Measurements from ENCODE around the gene EIF4EBP3. TPM values are rescaled to one million over a fixed set of nuclear protein-coding genes. Genes with fewer than 3 reads are reported as not detected.

EIF4EBP3 gene
- 10 to 100 TPM; 32.4 to 75.8 (median 40.6) TPM for polyA plus RNA-seq

- WGBS, 3 donors, result 1 to 4% (median 1%) methylated on average over 52 of the region's 52 CpGs
- H3K27ac ChIP-seq (ENCODE audit: low read depth, low read length), result peak within 1 kb of the TSS; percentile 70
These were observed at the start of gene EIF4EBP3 for GRCh38 chr5:140547508-140548299. Gene EIF4EBP3 (plus strand): TSS chr5:140547662. CDS start chr5:140547738, 76 bp downstream.

- no peak overlapping the region for H3K27ac ChIP-seq (ENCODE audit: low read depth, low read length)
These were observed 49.6 kb upstream of the EIF4EBP3 start for GRCh38 chr5:140497897-140498296.

DNA sequence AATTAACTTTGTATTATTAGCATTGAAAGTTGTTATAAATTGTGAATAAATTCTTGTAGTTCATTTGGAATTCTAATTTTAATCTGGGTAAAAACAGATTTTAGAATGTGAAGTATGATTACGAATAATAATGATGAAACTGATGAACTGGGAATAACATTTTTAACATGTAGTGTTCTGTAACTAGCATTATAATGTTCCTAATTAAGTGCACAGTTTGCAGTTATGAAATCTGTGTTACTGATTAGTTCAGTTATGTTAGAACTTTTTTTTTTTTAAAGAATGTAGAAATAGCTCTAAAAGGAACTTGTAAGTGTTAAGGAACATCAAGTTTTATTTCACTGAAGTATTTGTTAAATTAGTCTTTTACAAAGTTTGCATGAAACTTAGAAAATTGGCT, 48.9 kb upstream of the EIF4EBP3 start:
- H3K27ac ChIP-seq (ENCODE audit: low read depth, low read length), result no peak overlapping the region
- WGBS, 3 donors, result 88 to 95% (median 91%) methylated on average over 1 of the region's 1 CpG

DNA sequence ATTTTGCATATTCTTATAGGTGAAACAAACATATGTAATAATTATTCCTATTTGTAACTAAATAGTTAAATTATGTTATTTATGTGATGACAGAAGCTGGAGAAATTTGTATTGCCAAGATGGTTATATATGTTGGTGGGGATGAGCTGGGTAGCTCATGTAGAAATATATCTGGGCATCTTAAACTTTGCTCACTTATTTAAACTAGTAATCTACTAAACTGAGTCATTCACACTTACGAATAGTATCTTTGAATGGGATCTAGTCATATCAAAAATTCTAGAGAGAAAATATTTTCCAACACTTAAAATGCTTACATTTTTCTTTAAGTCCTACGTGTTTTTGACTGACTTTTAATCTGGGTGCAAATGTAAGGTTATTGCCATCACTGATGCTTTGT, 44.6 kb upstream of the EIF4EBP3 start:
- 87 to 97% (median 95%) methylated on average over 2 of the region's 2 CpGs for WGBS, 3 donors
- H3K27ac ChIP-seq (ENCODE audit: low read depth, low read length), result no peak overlapping the region

DNA sequence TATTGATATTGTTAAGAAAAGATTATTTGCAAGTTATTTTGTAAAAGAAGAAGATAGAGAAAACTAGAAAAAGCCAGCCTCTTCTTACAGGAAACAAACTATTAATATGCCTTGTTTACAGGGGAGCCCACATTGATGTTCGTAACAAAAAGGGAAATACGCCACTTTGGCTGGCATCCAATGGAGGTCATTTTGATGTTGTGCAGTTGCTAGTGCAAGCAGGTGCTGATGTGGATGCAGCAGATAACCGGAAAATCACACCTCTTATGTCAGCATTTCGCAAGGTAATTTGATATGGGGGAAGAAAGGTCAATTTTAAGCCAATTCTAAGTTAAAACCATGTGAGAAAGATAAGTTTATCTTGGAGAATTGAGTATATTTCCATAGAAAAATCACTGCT, 37.6 kb upstream of the EIF4EBP3 start:
- H3K27ac ChIP-seq (ENCODE audit: low read depth, low read length), result no peak overlapping the region
- 68 to 80% (median 68%) methylated on average over 4 of the region's 4 CpGs for WGBS, 3 donors

DNA sequence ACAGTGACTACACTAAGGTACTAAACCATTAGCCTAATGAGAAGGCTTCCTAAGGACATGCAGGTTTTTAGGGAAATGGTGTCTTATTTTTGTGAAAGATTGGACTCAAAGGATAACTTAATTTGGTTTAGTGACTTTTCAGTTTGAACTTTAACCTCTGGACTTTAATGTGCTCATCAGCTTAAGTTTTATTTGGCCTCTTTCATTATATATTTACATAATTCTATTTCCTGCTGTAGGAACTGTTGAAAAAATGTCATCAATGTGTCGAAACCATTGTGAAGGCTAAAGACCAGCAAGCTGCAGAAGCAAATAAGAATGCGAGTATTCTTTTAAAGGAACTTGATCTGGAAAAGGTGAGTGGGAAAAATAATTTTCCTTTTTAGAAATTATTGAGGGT, 34.3 kb upstream of the EIF4EBP3 start:
- H3K27ac ChIP-seq (ENCODE audit: low read depth, low read length), result no peak overlapping the region
- 79 to 100% (median 80%) methylated on average over 2 of the region's 2 CpGs for WGBS, 3 donors

DNA sequence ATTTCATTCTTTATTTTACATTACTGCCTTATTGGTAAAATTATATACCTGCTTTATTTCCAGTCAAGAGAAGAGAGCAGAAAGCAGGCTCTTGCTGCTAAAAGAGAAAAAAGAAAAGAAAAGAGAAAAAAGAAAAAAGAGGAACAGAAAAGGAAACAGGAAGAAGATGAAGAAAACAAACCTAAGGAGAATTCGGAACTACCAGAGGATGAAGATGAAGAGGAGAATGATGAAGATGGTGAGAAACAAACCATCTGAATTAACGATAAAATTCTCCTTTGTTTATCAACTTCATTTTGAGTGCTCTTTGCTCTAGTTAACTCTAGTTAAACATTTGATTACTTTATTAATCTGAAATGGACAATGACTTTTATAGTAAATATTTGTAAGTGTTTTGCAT, 23.5 kb upstream of the EIF4EBP3 start:
- 71 to 76% (median 76%) methylated on average over 2 of the region's 2 CpGs for WGBS, 3 donors
- H3K27ac ChIP-seq (ENCODE audit: low read depth, low read length), result no peak overlapping the region

DNA sequence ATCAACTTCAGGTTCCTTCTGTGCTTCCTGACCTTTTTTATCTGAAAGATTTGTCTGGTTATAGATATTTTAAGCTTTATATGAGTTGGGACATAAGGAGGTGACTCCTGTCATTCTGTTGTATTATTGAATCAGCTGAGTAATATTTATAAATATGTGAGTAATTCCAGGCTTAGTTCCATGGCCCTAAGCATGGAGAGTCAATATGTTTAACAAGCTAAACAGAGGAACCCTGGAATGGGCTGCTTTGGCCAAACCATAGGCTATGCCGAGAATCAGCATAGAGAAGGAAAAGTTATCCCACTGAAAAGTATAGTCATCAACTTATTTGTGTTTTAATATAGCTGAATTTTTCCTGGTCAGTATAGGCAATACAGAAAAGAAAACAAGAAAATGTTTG, 7.2 kb upstream of the EIF4EBP3 start:
- H3K27ac ChIP-seq (ENCODE audit: low read depth, low read length), result no peak overlapping the region
- 91 to 99% (median 93%) methylated on average over 1 of the region's 1 CpG for WGBS, 3 donors

DNA sequence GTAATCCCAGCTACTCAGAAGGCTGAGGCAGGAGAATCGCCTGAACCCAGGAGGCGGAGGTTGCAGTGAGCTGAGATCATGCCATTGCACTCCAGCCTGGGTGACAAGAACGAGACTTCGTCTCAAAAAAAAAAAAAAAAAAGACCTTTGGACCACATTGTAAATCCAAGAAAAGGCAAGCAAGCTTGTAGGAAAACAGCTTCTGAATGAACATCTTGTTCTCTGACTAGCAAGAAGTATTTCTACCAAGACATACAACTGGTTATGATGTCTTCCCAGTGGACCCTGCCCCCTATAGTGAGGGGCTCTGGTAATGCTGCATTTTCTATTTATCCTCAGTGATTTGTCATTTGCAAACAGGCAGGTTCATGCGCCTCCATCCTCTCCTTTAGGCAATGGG, 4.5 kb upstream of the EIF4EBP3 start:
- whole genome bisulfite sequencing, 3 donors, result 85 to 98% (median 96%) methylated on average over 5 of the region's 5 CpGs
- no peak overlapping the region for H3K27ac ChIP-seq (ENCODE audit: low read depth, low read length)

DNA sequence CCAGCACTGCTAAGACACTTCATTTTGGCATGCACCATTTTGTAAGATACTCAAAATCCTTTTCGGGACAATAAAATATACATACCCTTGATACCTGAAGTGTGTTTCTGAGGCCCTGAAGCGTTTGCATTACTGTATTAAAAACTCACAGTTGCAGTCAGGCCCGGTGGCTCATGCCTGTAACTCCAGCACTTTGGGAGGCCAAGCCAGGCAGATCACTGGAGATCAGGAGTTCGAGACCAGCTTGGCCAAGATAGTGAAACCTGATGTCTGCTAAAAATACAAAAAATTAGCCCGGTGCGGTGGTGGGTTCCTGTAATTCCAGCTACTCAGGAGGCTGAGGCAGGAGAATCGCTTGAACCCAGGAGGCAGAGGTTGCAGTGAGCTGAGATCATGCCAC, 2.5 kb upstream of the EIF4EBP3 start:
- 96 to 99% (median 96%) methylated on average over 7 of the region's 7 CpGs for WGBS, 3 donors
- no peak overlapping the region for H3K27ac ChIP-seq (ENCODE audit: low read depth, low read length)

DNA sequence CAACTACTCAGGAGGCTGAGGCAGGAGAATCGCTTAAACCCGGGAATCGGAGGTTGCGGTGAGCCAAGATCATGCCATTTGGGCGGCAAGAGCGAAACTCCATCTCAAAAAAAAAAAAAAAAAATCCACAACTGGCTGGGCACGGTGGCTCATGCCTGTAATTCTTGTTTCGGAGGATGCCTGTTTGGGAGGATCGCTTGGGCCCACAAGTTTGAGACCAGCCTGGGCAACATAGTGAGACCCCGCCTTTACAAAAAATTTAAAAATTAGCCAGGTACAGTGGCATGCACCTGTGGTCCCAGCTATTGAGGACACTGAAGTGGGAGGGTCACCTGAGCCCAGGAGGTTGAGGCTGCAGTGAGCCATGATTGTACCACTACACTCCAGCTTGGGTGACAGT, 1.9 kb upstream of the EIF4EBP3 start:
- WGBS, 3 donors, result 97 to 99% (median 98%) methylated on average over 10 of the region's 10 CpGs
- no peak overlapping the region for H3K27ac ChIP-seq (ENCODE audit: low read depth, low read length)

GRCh38 chr5:140546851-140547507, 483 bp upstream of the EIF4EBP3 start:
- 33 to 47% (median 38%) methylated on average over 13 of the region's 13 CpGs for WGBS, 3 donors

GRCh38 chr5:140548300-140548688, 832 bp downstream of the EIF4EBP3 start:
- peak overlapping the region; percentile 70 for H3K27ac ChIP-seq (ENCODE audit: low read depth, low read length)
- 0 to 14% (median 2%) methylated on average over 5 of the region's 5 CpGs for WGBS, 3 donors

More at GRCh38 chr5:140546851-140547507, 483 bp upstream of the EIF4EBP3 start:
- H3K27ac ChIP-seq (ENCODE audit: low read depth, low read length), result peak overlapping the region; percentile 51

GRCh38 chr5:140548791-140549190, 1.3 kb downstream of the EIF4EBP3 start:
- WGBS, 3 donors, result 83 to 87% (median 85%) methylated on average over 7 of the region's 7 CpGs
- peak overlapping the region; percentile 70 for H3K27ac ChIP-seq (ENCODE audit: low read depth, low read length)

DNA sequence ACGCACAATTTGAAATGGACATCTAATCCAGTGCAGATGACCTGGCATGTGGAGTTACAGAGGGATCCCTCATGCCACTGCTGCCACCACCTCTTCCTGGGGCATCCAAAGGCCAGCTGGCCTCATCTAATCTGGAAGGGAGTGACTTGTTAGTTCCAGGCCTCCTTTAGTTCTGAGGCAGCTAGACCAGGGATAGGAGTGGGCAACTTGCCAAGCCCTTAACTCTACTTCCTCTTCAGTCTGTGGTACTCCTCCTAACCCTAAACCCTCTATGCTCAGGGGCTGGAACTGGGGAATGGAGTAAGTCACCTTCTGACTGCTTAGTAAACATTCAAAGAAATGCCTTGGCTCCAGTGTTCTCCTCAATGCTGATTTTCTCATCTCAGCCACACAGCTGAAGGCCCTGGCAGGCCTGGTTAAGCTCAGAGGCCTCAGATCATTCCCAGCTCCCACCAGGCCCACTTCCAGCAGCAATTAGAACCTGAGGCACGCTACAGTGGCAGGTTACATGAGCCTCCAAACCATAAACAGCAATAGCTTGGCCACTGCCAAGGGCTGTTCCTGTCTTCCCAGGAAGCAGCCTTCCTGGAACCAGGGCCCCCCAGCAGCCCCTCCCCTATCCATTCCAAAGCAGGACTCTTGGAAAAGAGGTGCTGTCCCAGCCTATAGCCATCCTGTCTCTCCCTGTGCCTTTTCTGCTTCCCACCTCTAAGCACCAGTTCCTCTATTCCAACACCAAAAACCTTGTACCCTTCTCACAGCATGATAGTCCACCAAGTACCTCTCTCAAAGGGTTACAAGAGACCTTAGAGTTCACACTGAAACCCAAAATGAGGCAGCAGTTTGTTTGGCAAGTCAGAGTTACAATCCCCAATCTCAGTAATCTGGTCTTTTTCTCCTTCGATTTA, 2.0 kb downstream of the EIF4EBP3 start:
- 65 to 78% (median 73%) methylated on average over 3 of the region's 3 CpGs for WGBS, 3 donors

GRCh38 chr5:140550147-140551079, 3.0 kb downstream of the EIF4EBP3 start:
- WGBS, 3 donors, result 84 to 90% (median 85%) methylated on average over 11 of the region's 11 CpGs
- H3K27ac ChIP-seq (ENCODE audit: low read depth, low read length), result no peak overlapping the region

More for the DNA sequence above, 2.0 kb downstream of the EIF4EBP3 start:
- H3K27ac ChIP-seq (ENCODE audit: low read depth, low read length), result no peak overlapping the region

GRCh38 chr5:140551872-140552271, 4.4 kb downstream of the EIF4EBP3 start:
- H3K27ac ChIP-seq (ENCODE audit: low read depth, low read length), result no peak overlapping the region
- 81 to 92% (median 92%) methylated on average over 4 of the region's 4 CpGs for WGBS, 3 donors

- no peak overlapping the region for H3K27ac ChIP-seq (ENCODE audit: low read depth, low read length)
These were observed 6.2 kb downstream of the EIF4EBP3 start for GRCh38 chr5:140553657-140554056.

More at GRCh38 chr5:140553657-140554056, 6.2 kb downstream of the EIF4EBP3 start:
- WGBS, 3 donors, result 55 to 87% (median 57%) methylated on average over 2 of the region's 2 CpGs

Measured in adipose tissue (tissue), 3 donors.